PC-3 (cell line): ENCODE results near the gene PRKAG3. TPM values are rescaled to one million over a fixed set of nuclear protein-coding genes. Genes with fewer than 3 reads are reported as not detected.
A peak's percentile ranks its signal among the peaks of the same experiment; 100 is the strongest.

ENCODE experiments used
- ATAC-seq: fragments of 200-7000 bp; cut with Tn5 transposase; 2 replicates; pipeline ENCODE4 v1.9.1; 2020; ENCODE audit warnings: mild to moderate bottlenecking, moderate library complexity
- BruUV-seq: library from RNA; stranded (reverse); fragments of 400-500 nt; replicated peaks from 2 replicates; lab custom pipeline; 2021; lab: Mats Ljungman, UMichigan
- CTCF ChIA-PET: fragments of 300-600 bp; sonication (Branson Sonifier 250); formaldehyde crosslinking; loops from one replicate; lab custom pipeline; 2022; ENCODE audit warnings: antibody characterized with exemption; lab: Charles Lee
- POLR2A ChIA-PET: fragments of 300-600 bp; sonication (Branson Sonifier 250); formaldehyde crosslinking; loops from one replicate; lab custom pipeline; 2022; ENCODE audit warnings: antibody characterized with exemption; ENCODE audit not compliant: unreplicated experiment; lab: Charles Lee
- DNase-seq: peaks from one replicate; pipeline ENCODE4 v3.0.0-alpha.2; 2015
- H2AFZ ChIP-seq: fragments of 300-600 bp; sonication (generic); 2 replicates; pipeline ENCODE4 v1.6.0; 2016; ENCODE audit warnings: antibody characterized with exemption, low read length
- H3F3A ChIP-seq: fragments of 300-600 bp; sonication (generic); one replicate; pipeline ENCODE4 v1.6.0; 2017; ENCODE audit warnings: antibody characterized with exemption, low read length, control low read depth, mild to moderate bottlenecking; ENCODE audit not compliant: unreplicated experiment
- H3K27ac ChIP-seq: fragments of 300-600 bp; sonication (generic); 2 replicates; pipeline ENCODE4 v1.5.1; 2016; ENCODE audit warnings: mild to moderate bottlenecking, low read length
- H3K27me3 ChIP-seq: fragments of 300-600 bp; sonication (generic); 2 replicates; pipeline ENCODE4 v1.6.1; 2016; ENCODE audit warnings: low read length, mixed read lengths
- H3K36me3 ChIP-seq: fragments of 300-600 bp; sonication (generic); 2 replicates; pipeline ENCODE4 v1.6.1; 2016; ENCODE audit warnings: low read depth, mixed run types, low read length, mixed read lengths
- H3K4me1 ChIP-seq: fragments of 300-600 bp; sonication (generic); 2 replicates; pipeline ENCODE4 v1.5.1; 2016; ENCODE audit warnings: low read length; ENCODE audit not compliant: insufficient read depth
- H3K4me2 ChIP-seq: fragments of 300-600 bp; sonication (generic); 2 replicates; pipeline ENCODE4 v1.6.0; 2016; ENCODE audit warnings: low read length
- H3K4me3 ChIP-seq: fragments of 300-600 bp; sonication (generic); 2 replicates; pipeline ENCODE4 v1.5.1; 2016; ENCODE audit warnings: mild to moderate bottlenecking, low read length, mixed read lengths
- H3K79me2 ChIP-seq: fragments of 300-600 bp; sonication (generic); 2 replicates; pipeline ENCODE4 v1.6.1; 2017; ENCODE audit warnings: low read length, mixed read lengths
- H3K9ac ChIP-seq: fragments of 300-600 bp; sonication (generic); 2 replicates; pipeline ENCODE4 v1.6.0; 2016; ENCODE audit warnings: mild to moderate bottlenecking, low read length
- H3K9me2 ChIP-seq: fragments of 300-600 bp; sonication (generic); replicated peaks from 2 replicates; pipeline ENCODE4 v1.6.1; 2016; ENCODE audit warnings: mixed run types, low read length, mixed read lengths
- H3K9me3 ChIP-seq: fragments of 300-600 bp; sonication (generic); 2 replicates; pipeline ENCODE4 v1.6.1; 2016; ENCODE audit warnings: low read length, mixed read lengths
- H4K20me1 ChIP-seq: fragments of 300-600 bp; sonication (generic); 2 replicates; pipeline ENCODE4 v1.6.1; 2016; ENCODE audit warnings: low read length, mixed read lengths
- CTCF ChIP-seq: fragments of 300-600 bp; sonication (generic); conservative IDR thresholded peaks from 2 replicates; pipeline ENCODE4 v1.5.1; 2017; ENCODE audit warnings: antibody characterized with exemption, low read depth, mild to moderate bottlenecking, low read length
- EZH2 ChIP-seq: fragments of 300-600 bp; sonication (generic); IDR thresholded peaks from one replicate; pipeline ENCODE4 v1.6.1; 2017; ENCODE audit warnings: antibody characterized with exemption, mild to moderate bottlenecking, low read length; ENCODE audit not compliant: unreplicated experiment
- EZH2phosphoT487 ChIP-seq: fragments of 300-600 bp; sonication (generic); IDR thresholded peaks from 2 replicates; pipeline ENCODE4 v1.6.1; 2018; ENCODE audit warnings: mild to moderate bottlenecking, antibody characterized with exemption, low read length, borderline replicate concordance
- intact Hi-C: fragments of 100-400 bp; cut with micrococcal nuclease; formaldehyde crosslinking; loops from 2 replicates; pipeline ENCODE4 v1.9.0; 2023
- total RNA-seq: library from RNA; depleted of rRNA; stranded (reverse); fragments of >200 nt; gene quantifications from 2 replicates; pipeline ENCODE4 v1.2.3, GENCODE V29; 2014

PRKAG3 gene
- total RNA-seq, 1 experiment from 2014 or later, result not detected

- no peak for ATAC-seq
- no peaks in the 10 kb centered on the region for H3F3A ChIP-seq
- intact Hi-C loops, result no loop called here
These were observed 21.3 kb downstream of the PRKAG3 start for GRCh38 chr2:218810256-218810655.

DNA sequence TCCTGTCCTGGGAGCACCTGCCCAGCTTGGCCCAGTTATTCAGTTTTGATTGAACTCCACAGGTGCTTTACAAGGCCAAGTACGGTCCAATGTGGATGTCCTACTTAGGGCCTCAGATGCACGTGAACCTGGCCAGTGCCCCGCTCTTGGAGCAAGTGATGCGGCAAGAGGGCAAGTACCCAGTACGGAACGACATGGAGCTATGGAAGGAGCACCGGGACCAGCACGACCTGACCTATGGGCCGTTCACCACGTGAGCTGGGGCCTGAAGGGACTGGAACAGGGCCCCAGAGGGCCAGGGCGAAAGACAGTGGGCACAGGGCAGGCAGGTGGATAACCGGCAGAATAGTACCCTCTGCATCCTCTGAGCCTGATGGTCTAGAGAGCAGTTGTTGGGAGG, 22.1 kb downstream of the PRKAG3 start:
- H3K79me2 ChIP-seq, result no peaks in the 10 kb centered on the region
- no peak overlapping the region for H2AFZ ChIP-seq
- no peaks in the 10 kb centered on the region for H3K36me3 ChIP-seq
- no peaks in the 10 kb centered on the region for H3K9me2 ChIP-seq
- no peak overlapping the region for H3K4me3 ChIP-seq
- ChIA-PET CTCF (no interaction called here), POLR2A (no interaction called here)
- no peak for TF ChIP-seq CTCF
- TF ChIP-seq EZH2phosphoT487, result no peak
- TF ChIP-seq EZH2, result no peak
- H4K20me1 ChIP-seq, result no peaks in the 10 kb centered on the region
- no peaks in the 10 kb centered on the region for H3F3A ChIP-seq
- peaks cover 12% of the 10 kb centered on the region for H3K4me1 ChIP-seq
- no TSS peak for BruUV-seq
- H3K27ac ChIP-seq, result no peak overlapping the region
- intact Hi-C loops, result no loop called here
- H3K9me3 ChIP-seq, result no peaks in the 10 kb centered on the region
- no peaks in the 10 kb centered on the region for H3K27me3 ChIP-seq
- H3K4me2 ChIP-seq, result no peak overlapping the region
- no peak for DNase-seq
- ATAC-seq, result no peak
- no peak overlapping the region for H3K9ac ChIP-seq

More at GRCh38 chr2:218810256-218810655, 21.3 kb downstream of the PRKAG3 start:
- no peaks in the 10 kb centered on the region for H4K20me1 ChIP-seq
- no peaks in the 10 kb centered on the region for H3K9me3 ChIP-seq
- H3K9ac ChIP-seq, result no peak overlapping the region
- no peaks in the 10 kb centered on the region for H3K27me3 ChIP-seq
- no peak overlapping the region for H3K4me3 ChIP-seq
- no peak overlapping the region for H3K27ac ChIP-seq
- H3K36me3 ChIP-seq, result no peaks in the 10 kb centered on the region
- no peaks in the 10 kb centered on the region for H3K79me2 ChIP-seq
- TF ChIP-seq CTCF, result no peak
- no peak for TF ChIP-seq EZH2phosphoT487
- no peak for TF ChIP-seq EZH2
- no peak overlapping the region for H3K4me2 ChIP-seq
- DNase-seq, result no peak
- H3K9me2 ChIP-seq, result no peaks in the 10 kb centered on the region
- H3K4me1 ChIP-seq, result peaks cover 12% of the 10 kb centered on the region
- no TSS peak for BruUV-seq
- POLR2A ChIA-PET, result interaction anchor here (0.7 kb wide), 1 partner anchor 265 kb away, joined by 10 read pairs; no protein-coding TSS in a partner anchor
- H2AFZ ChIP-seq, result no peak overlapping the region
- CTCF ChIA-PET, result no interaction called here

DNA sequence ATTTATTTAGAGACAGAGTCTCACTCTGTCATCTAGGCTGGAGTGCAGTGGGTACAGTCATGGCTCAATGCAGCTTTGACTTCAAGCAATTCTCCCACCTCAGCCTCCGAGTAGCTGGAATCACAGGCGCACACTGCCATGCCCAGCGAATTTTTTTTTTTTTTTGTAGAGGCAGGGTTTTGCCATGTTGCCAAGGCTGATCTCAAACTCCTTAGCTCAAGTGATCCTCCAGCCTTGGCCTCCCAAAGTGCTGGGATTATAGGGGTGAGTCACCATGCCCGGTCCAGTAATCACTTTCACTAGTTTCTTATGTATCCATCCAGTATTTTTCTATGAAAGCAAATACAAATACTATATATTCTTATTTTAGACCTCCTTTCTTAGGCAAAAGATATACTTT, 24.0 kb downstream of the PRKAG3 start:
- TF ChIP-seq CTCF (no peak), EZH2 (no peak), EZH2phosphoT487 (no peak)
- H3K36me3 ChIP-seq, result no peaks in the 10 kb centered on the region
- no peaks in the 10 kb centered on the region for H3K79me2 ChIP-seq
- peaks cover 12% of the 10 kb centered on the region for H3K4me1 ChIP-seq
- ChIA-PET CTCF (interaction anchor here (0.7 kb wide), 1 partner anchor 22 kb away, joined by 5 read pairs; no protein-coding TSS in a partner anchor), POLR2A (no interaction called here)
- DNase-seq (peak; percentile 12), ATAC-seq (0 out of 2 replicates have a peak, but pooled peaks have one; percentile 22)
- H3K9ac ChIP-seq, result no peak overlapping the region
- 0 out of 2 replicates have a peak, but pooled peaks cover 4% of the 10 kb centered on the region for H3K9me3 ChIP-seq
- intact Hi-C loops, result no loop called here
- H3K27ac ChIP-seq, result no peak overlapping the region
- no peaks in the 10 kb centered on the region for H3F3A ChIP-seq
- no peaks in the 10 kb centered on the region for H3K27me3 ChIP-seq
- H4K20me1 ChIP-seq, result no peaks in the 10 kb centered on the region
- no peak overlapping the region for H3K4me2 ChIP-seq
- no peak overlapping the region for H3K4me3 ChIP-seq
- no peak overlapping the region for H2AFZ ChIP-seq
- H3K9me2 ChIP-seq, result no peaks in the 10 kb centered on the region
- no TSS peak for BruUV-seq
